DMS 273 (cell line): ENCODE data around the gene MIGA2.
"Not testable (repeated sequence)": the region's sequence is repeated elsewhere in the genome, so short reads cannot be mapped to it uniquely, and the experiment has no call there.

Experiments
- DNase-seq: peaks from one replicate; lab custom pipeline; 2025; ENCODE audit not compliant: unreplicated experiment; lab: John Stamatoyannopoulos, UW

The MIGA2 gene

GRCh38 chr9:129011170-129011569 lies 25.3 kb upstream of the MIGA2 start:
- DNase-seq, result no peak

- peak; percentile 65 for DNase-seq
These were observed 24.7 kb upstream of the MIGA2 start for GRCh38 chr9:129011761-129012181.

- DNase-seq, result no peak
These were observed 24.1 kb upstream of the MIGA2 start for GRCh38 chr9:129012343-129012742.

DNA sequence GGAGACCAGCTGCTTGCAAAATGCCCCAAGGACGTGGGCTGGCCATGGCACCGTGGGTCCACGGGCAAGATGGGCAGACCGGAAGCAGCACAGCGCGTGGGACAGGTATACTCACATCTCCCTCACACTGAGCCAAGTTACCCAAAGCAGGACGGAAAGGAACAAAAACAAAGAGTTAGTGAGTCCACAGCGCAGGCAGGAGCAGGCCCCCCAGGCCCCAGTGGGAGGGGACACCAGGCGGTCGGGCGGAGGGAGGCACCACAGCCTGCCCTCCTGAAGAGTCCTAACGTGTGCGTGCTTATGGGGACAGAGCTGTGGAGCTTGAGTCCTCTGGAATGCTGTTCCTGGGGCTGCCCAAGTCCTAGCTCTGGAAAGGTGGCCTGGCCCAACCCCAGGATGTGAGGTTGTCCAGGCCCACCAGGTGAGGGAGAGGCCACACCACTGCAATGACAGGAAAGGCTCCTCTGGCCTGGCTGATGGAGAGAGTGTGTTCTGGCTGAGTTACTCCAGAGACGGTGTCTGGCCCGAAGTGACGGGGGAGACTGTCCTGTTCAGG lies 23.5 kb upstream of the MIGA2 start:
- no peak for DNase-seq

- DNase-seq, result no peak
These were observed 22.8 kb upstream of the MIGA2 start for GRCh38 chr9:129013674-129014073.

DNA sequence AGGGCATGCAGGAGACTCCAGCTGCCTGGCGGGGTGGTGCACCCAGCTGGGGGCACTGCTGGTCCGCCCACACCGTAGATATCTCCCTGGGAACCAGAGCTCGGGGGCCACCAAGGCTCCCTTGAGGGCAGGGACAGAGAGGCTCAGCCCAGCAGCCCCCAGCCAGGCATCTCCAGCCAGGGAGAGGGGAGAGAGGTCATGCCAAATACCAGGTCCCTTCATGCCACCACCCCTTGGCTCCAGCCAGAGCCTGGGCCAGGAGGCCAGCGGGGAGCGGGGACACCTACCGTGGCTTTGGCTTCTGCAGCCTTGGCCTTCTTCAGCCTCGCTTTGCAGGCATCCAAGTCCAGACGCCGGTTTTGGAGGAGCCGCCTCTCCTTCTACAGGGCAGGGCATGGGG lies 22.3 kb upstream of the MIGA2 start:
- DNase-seq, result no peak

DNA sequence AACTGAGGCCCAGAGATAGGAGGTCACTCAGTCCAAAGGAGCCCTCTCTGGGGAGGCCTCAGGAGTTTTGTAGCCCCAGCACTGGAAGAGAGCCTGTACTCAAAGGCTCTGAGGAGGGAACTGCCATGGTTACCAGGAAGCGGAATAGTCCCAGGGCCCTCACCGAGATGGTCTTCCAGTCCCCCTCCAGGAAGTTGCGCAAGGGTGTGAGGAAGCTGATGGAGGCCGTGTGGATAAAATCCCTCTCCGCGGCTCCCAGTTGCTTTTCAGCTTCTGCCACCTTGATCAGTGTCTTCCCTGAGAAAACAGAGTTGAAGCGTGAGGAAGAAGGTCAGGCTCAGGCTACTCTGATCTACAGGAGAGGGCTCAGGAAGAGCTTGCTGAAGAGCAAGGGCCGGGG lies 21.8 kb upstream of the MIGA2 start:
- no peak for DNase-seq

- DNase-seq, result no peak
These were observed 15.3 kb upstream of the MIGA2 start for GRCh38 chr9:129021091-129021490.

DNA sequence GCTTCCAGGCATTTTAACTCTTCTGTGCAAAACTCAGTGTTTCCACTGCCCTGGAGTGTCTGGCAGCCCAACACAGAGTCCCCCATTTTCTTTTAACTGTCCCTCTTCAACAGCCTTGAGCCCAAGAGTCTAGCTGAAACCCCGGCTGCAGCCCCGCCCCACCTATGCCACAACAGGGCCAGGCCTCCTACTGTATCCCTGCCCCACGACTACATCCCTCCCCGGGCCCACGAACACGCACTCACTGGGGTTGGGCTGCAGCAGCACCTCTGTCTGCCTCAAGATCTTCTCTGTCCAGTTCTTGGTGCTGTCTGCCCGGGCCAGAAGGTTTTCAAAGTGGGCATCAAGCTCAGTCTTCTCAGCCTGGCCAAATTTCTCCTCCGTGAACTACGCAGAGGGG lies 14.4 kb upstream of the MIGA2 start:
- DNase-seq, result no peak

- DNase-seq, result peak; percentile 97
These were observed 13.2 kb upstream of the MIGA2 start for GRCh38 chr9:129023036-129023907.

- no peak for DNase-seq
These were observed 12.6 kb upstream of the MIGA2 start for GRCh38 chr9:129023908-129024233.

DNA sequence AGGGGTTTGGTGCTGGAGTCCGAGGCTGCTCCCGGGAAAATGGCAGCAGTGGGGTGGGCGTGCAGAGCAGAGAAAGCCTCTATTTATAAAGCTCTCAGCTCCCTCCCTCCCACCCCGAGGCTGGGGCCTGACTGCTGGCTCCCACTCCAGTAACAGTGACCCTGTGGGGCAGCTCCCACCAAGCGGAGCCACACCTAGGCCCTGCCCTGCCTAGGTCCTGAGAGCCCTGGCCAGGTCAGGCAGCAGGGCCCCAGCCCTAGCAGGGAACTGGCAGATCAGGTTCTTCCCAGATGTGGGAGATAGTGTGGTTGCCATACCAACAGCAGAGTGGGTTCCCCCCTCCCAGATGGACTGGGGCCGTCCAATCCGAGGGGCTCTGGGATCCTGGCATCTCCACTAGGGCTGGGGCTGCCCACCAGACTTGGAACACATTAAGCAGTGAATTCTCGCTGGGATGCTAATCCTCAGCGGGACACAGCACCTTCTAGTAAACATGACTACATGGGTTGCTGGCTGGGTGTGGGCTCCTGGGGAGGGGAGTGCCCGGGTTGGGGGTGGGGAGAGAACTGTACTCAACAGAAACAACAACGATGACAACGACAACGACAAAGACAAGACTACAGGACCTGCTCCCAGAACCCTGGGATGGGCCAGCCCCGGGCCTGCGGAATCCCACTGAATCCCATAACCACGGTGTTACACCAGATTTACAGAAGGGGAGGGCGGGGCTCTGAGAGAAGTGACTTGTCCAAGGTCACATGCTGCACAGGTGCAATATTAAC lies 9.8 kb upstream of the MIGA2 start:
- DNase-seq, result peak; percentile 77

DNA sequence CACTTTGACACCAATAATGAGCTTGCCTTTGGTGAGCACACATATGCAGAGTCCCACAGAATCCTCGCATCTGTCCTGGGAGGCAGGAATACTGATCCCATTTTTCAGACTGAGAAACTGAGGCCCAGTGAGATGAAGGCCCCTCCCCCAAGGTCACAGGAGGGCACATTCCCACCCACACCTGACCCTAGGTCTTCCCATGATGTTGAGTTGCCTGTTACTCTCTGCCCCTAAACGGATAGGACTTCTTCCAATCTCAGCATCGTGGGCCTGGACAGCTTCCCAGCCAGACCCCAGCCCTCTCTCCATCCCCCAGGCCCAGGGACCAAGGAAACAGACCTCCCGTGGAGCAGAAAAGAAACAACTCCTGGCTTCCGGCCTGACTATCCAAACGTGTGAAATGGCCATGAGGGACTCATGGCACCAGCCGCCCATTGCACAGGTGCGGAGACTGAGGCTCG lies 9.2 kb upstream of the MIGA2 start:
- no peak for DNase-seq

DNA sequence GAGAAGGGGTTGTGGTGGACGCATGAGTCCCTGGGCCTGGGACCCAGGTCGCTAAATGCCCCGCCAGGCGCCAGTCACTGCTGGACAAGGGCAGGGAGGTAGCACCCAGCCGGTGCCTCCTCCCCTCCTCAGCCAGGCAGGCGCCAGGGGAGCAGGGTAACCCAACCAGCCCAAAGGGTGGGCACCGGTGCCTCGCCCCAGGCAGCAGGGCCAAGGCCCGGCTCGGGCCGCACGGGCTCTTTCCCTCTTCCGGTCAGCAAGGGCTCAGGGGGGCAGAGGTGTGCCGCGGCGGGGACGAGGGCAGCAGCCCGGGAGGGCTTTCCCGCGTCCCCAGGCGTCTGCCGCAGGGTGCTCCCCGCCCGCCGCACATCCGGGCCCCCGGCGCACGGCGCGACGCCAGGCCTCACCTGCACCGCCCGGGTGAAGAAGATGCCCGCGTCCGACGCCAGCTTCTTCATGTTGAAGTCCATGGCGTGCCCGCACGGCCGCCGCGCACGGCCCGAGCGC lies 8.7 kb upstream of the MIGA2 start:
- DNase-seq, result peak; percentile 88

DNA sequence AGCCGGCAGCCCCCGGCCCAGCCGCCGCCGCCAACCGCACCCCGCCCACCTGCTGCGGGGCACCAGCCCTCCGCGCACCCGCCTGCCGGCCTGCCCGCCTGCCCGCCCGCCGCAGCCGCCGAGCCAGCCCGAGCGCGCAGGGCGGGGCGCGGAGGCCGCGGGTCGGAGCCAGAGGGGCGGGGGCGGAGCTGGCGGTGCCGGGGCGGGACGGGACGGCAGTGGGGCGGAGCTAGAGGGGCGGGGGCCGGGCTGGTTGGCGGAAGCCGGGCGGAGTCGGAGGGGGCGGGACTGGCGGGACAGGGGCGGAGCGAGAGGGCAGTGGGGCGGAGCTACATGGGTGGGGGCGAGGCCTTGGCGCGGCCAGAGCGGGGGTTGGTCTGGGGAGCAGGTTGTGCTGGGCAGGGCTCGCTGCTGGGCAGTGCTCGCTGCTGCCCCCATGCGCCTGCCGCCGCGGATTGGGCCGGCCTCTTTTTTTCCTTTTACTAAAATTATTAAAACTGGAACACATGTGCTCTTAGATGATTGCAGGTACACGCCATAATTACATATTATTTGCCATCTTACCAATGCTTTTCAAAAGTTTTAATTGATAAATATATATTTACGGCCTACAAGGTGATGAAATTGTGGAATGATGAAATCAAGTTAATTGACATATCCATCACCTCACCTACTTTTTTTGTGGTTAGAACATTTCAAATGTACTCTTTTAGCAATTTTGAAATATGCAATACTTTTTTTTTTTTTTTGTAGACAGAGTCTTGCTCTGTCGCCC lies 8.0 kb upstream of the MIGA2 start, which contains the start of gene SH3GLB2:
Gene SH3GLB2 (minus strand): TSS at position 140 of the 775 bp plus-strand sequence. CDS start 177 bp downstream, outside the sequence.
- peak; percentile 91 for DNase-seq

GRCh38 chr9:129030191-129030590 lies 6.2 kb upstream of the MIGA2 start:
- no peak for DNase-seq

GRCh38 chr9:129031514-129031913 lies 4.9 kb upstream of the MIGA2 start:
- no peak for DNase-seq

GRCh38 chr9:129032541-129033159 lies 3.8 kb upstream of the MIGA2 start:
- DNase-seq, result no peak

- DNase-seq, result no peak
These were observed 3.2 kb upstream of the MIGA2 start for GRCh38 chr9:129033216-129033615.

- not testable (repeated sequence) for DNase-seq
These were observed 588 bp upstream of the MIGA2 start for GRCh38 chr9:129035838-129036237.
